K562 (cell line): Measurements from ENCODE around the gene KSR2. TPM values are rescaled to one million over a fixed set of nuclear protein-coding genes. Genes with fewer than 3 reads are reported as not detected.

ENCODE experiments used
- ATAC-seq: fragments of 200-7000 bp; cut with Tn5 transposase; 3 replicates; pipeline ENCODE4 v1.9.1; 2020; ENCODE audit warnings: moderate library complexity
- BruUV-seq: library from RNA; stranded (reverse); fragments of 400-500 nt; replicated peaks from 2 replicates; lab custom pipeline; 2021; lab: Mats Ljungman, UMichigan
- CTCF ChIA-PET: fragments of 300-600 bp; formaldehyde crosslinking; extraction: SDS; loops from one replicate; lab custom pipeline; 2021; ENCODE audit warnings: low intra/inter-chr PET ratio; lab: Yijun Ruan, JAX
- POLR2A ChIA-PET: fragments of 300-600, 350-650 bp; sonication (Branson Sonifier 250); formaldehyde crosslinking; extraction: SDS; loops from one replicate; lab custom pipeline; 2021; ENCODE audit warnings: antibody characterized with exemption, inconsistent platforms; lab: Yijun Ruan, JAX
- DNase-seq, 4 experiments: peaks; one replicate each; pipeline versions ENCODE4 v3.0.0 to v3.0.0-alpha.2; 2011 to 2018; ENCODE audit warnings: low spot score in 3 of 4, mixed read lengths in 3 of 4; ENCODE audit errors: extremely low read depth in 1 of 4
- FAIRE-seq: peaks from 2 replicates; lab custom pipeline; 2011; peaks lifted over from hg19 to GRCh38; lab: Jason Lieb, UNC
- H2AFZ ChIP-seq: 2 replicates; pipeline ENCODE4 v1.6.0; 2011; ENCODE audit warnings: low read depth, low read length, control low read depth, inconsistent platforms
- H3K27ac ChIP-seq: fragments of 200-600 bp; 3 replicates; pipeline ENCODE4 v1.8.0; 2011; ENCODE audit warnings: low read depth, mild to moderate bottlenecking, control low read depth, inconsistent platforms, low read length, moderate library complexity, mixed read lengths; ENCODE audit errors: extremely low read depth
- H3K27me3 ChIP-seq, 2 experiments: fragments of 300-600 bp in 1 of 2; 2 replicates in 1 of 2; 3 replicates in 1 of 2; pipeline versions ENCODE4 v1.6.0 to v1.8.0; 2011; ENCODE audit warnings: inconsistent platforms in 2 of 2, low read length in 2 of 2, mild to moderate bottlenecking in 1 of 2, mixed read lengths in 1 of 2, moderate library complexity in 1 of 2; ENCODE audit not compliant: control insufficient read depth in 2 of 2, insufficient read depth in 2 of 2
- H3K36me3 ChIP-seq: fragments of 300-600 bp; 3 replicates; pipeline ENCODE4 v1.8.0; 2011; ENCODE audit warnings: mild to moderate bottlenecking, low read length, inconsistent platforms; ENCODE audit not compliant: control insufficient read depth, insufficient read depth
- H3K4me1 ChIP-seq, 2 experiments: fragments of 200-600 bp in 1 of 2; replicated peaks in 1 of 2; 2 replicates in 1 of 2; 3 replicates in 1 of 2; pipeline versions ENCODE4 v1.5.1 to v1.8.0; 2011; ENCODE audit warnings: inconsistent platforms in 2 of 2, low read length in 2 of 2, mild to moderate bottlenecking in 1 of 2, mixed read lengths in 1 of 2, moderate library complexity in 1 of 2; ENCODE audit not compliant: control insufficient read depth in 2 of 2, insufficient read depth in 2 of 2
- H3K4me2 ChIP-seq: 2 replicates; pipeline ENCODE4 v1.6.1; 2011; ENCODE audit warnings: low read length, control low read depth, inconsistent platforms, mixed read lengths; ENCODE audit not compliant: insufficient read depth
- H3K4me3 ChIP-seq: fragments of 200-600 bp; sonication (generic), shearing (Covaris generic); 2 replicates; pipeline ENCODE4 v1.5.1; 2016; ENCODE audit warnings: control low read depth, inconsistent platforms
- H3K79me2 ChIP-seq: fragments of 200-600 bp; 3 replicates; pipeline ENCODE4 v1.8.0; 2011; ENCODE audit warnings: low read length, inconsistent platforms; ENCODE audit not compliant: control insufficient read depth, insufficient read depth
- H3K9ac ChIP-seq, 2 experiments: 2 replicates each; pipeline versions ENCODE4 v1.6.0 to v1.6.1; 2011; ENCODE audit warnings: low read depth in 2 of 2, low read length in 2 of 2, control low read depth in 1 of 2, inconsistent platforms in 1 of 2, mild to moderate bottlenecking in 1 of 2, mixed read lengths in 1 of 2; ENCODE audit not compliant: insufficient read depth in 1 of 2
- H3K9me1 ChIP-seq: one replicate; pipeline ENCODE4 v1.6.0; 2011; ENCODE audit warnings: inconsistent platforms, mild to moderate bottlenecking, low read length, moderate library complexity; ENCODE audit not compliant: control insufficient read depth, insufficient read depth
- H3K9me3 ChIP-seq: replicated peaks from 2 replicates; pipeline ENCODE4 v1.5.1; 2011; ENCODE audit warnings: low read depth, low read length, inconsistent platforms; ENCODE audit not compliant: control insufficient read depth, insufficient read depth
- H4K20me1 ChIP-seq: replicated peaks from 2 replicates; pipeline ENCODE4 v1.6.1; 2011; ENCODE audit warnings: low read length, inconsistent platforms, mixed read lengths; ENCODE audit not compliant: control insufficient read depth, insufficient read depth
- ATF6 ChIP-seq: sonication (generic); formaldehyde crosslinking; IDR thresholded peaks from 2 replicates; pipeline ENCODE4 v1.4.0; 2020; ENCODE audit warnings: mild to moderate bottlenecking, missing genetic modification reagents
- DLX4 ChIP-seq: fragments of 250-450 bp; sonication (Bioruptor Pico); IDR thresholded peaks from 2 replicates; pipeline ENCODE4 v1.6.1; 2021; ENCODE audit warnings: mild to moderate bottlenecking
- HNRNPH1 ChIP-seq: fragments of 200-400 bp; formaldehyde crosslinking; optimal IDR thresholded peaks from 2 replicates; pipeline ENCODE3; 2017; ENCODE audit warnings: low read depth, mild to moderate bottlenecking, low read length, moderate library complexity
- KAT2B ChIP-seq: IDR thresholded peaks from one replicate; pipeline ENCODE4 v1.6.1; 2012; ENCODE audit warnings: low read depth, mild to moderate bottlenecking, control low read depth, inconsistent platforms, low read length, moderate library complexity
- PCBP2 ChIP-seq: fragments of 200-400 bp; formaldehyde crosslinking; IDR thresholded peaks from 2 replicates; pipeline ENCODE4 v1.6.1; 2018; ENCODE audit warnings: low read length, low read depth, mild to moderate bottlenecking, moderate library complexity; ENCODE audit not compliant: poor library complexity, severe bottlenecking
- TRIM24 ChIP-seq, 2 experiments: fragments of 450-650 bp; IDR thresholded peaks; 2 replicates each; pipeline ENCODE4 v1.6.1; 2016
- UBTF ChIP-seq, 2 experiments: IDR thresholded peaks; 2 replicates each; pipeline ENCODE4 v1.6.1; 2012; ENCODE audit warnings: improper control_type of control experiment in 2 of 2, low read depth in 2 of 2, low read length in 2 of 2, borderline replicate concordance in 1 of 2
- ZNF445 ChIP-seq: fragments of 250-450 bp; sonication (Bioruptor Pico); IDR thresholded peaks from 2 replicates; pipeline ENCODE4 v1.4.0; 2020; ENCODE audit warnings: low read depth, mild to moderate bottlenecking, moderate library complexity
- ZNF583 ChIP-seq: fragments of 250-450 bp; sonication (Bioruptor Pico); IDR thresholded peaks from 2 replicates; pipeline ENCODE4 v1.4.0; 2020
- ZNF695 ChIP-seq: fragments of 450-650 bp; formaldehyde crosslinking; IDR thresholded peaks from 2 replicates; pipeline ENCODE4 v1.4.0; 2020; ENCODE audit warnings: mild to moderate bottlenecking, moderate library complexity
- WGBS: fragments of 100-300 bp; shearing (Covaris generic); methylation state at CpG from one replicate; pipeline ENCODE4 v1.1.6; 2016; ENCODE audit warnings: low coverage, mixed read lengths; ENCODE audit not compliant: insufficient coverage; ENCODE audit errors: missing lambda C conversion rate; 5-methylcytosine and 5-hydroxymethylcytosine counted together
- in situ Hi-C: fragments of 300-500 bp; cut with MboI; formaldehyde crosslinking; loops from 4 replicates; pipeline ENCODE4 v1.15.0; 2018; ENCODE audit warnings: inconsistent platforms, mixed read lengths
- intact Hi-C: fragments of 100-400 bp; cut with micrococcal nuclease; formaldehyde crosslinking; loops from 2 replicates; pipeline ENCODE4 v1.14.2; 2022
- polyA plus RNA-seq, 8 experiments: library from polyadenylated mRNA; depleted of rRNA in 4 of 8; stranded (reverse) in 5 of 8; unstranded in 3 of 8; fragments of >200 nt; fragmentation: Nextera tagmentation in 2 of 8; fragmentation: Illumina TruSeq in 1 of 8; extraction: Ambion mirVana in 2 of 8; extraction: Trizol in 1 of 8; gene quantifications; 2 replicates each; pipeline versions ENCODE4 v1.2.1 to v1.2.3, GENCODE V29; 2011 to 2014; ENCODE audit warnings: inconsistent platforms in 1 of 8, missing spikeins in 1 of 8
- total RNA-seq, 7 experiments: library from RNA; depleted of rRNA in 6 of 7; stranded (reverse); fragments of >200 nt in 6 of 7; fragmentation: Illumina TruSeq in 2 of 7; extraction: Trizol in 2 of 7; gene quantifications; 2 replicates each; pipeline versions ENCODE4 v1.2.1 to v1.2.3, GENCODE V29; 2011 to 2021; ENCODE audit warnings: low replicate concordance in 1 of 7

Gene KSR2
- total and polyA plus RNA-seq, 9 of the 15 experiments (the other 6 are each of a cell fraction or from before 2014, with no cell fraction given) = not detected

- TF ChIP-seq ZNF583 (CRISPR knock-in tag) = no peak
Observed at GRCh38 chr12:117533687-117534086, 435.1 kb downstream of the KSR2 start (continued).

- in situ Hi-C loops = no loop called here
- Histone ChIP-seq H4K20me1 (no peaks in the 10 kb centered on the region), H3K27ac (no peak overlapping the region), H3K9ac (no peak overlapping the region), H3K79me2 (no peaks in the 10 kb centered on the region), H3K27me3 (peaks cover 0 to 4% of the 10 kb centered on the region in 2 experiments; a peak in 2 of 5 replicates), H3K9me3 (no peaks in the 10 kb centered on the region), H3K4me1 (no peaks in the 10 kb centered on the region), H3K36me3 (no peaks in the 10 kb centered on the region), H2AFZ (no peak overlapping the region), H3K4me3 (no peak overlapping the region), H3K9me1 (no peaks in the 10 kb centered on the region), H3K4me2 (no peak overlapping the region)
- intact Hi-C loops = no loop called here
- WGBS = 1% methylated on average over 10 of the region's 10 CpGs
- DNase-seq = no peak
- no peak for ATAC-seq
- no peak for FAIRE-seq
- ChIA-PET CTCF (no interaction called here), POLR2A (no interaction called here)
- BruUV-seq = no TSS peak
- no peak for TF ChIP-seq ZNF445 (CRISPR knock-in tag)
- no peak for TF ChIP-seq ZNF695 (CRISPR knock-in tag)
- TF ChIP-seq KAT2B = no peak
- no peak for TF ChIP-seq ATF6 (CRISPR knock-in tag)
- no peak for TF ChIP-seq DLX4 (CRISPR knock-in tag)
- no peak for TF ChIP-seq HNRNPH1
- TF ChIP-seq PCBP2 = no peak
- no peak for TF ChIP-seq UBTF (IDR thresholded peaks at IDR 0.05; ENCODE audit: borderline replicate concordance in 1 of 2, low read depth in 2 of 2, low read length in 2 of 2)
- TF ChIP-seq TRIM24 (IDR thresholded peaks at IDR 0.05) = no peak
Observed at GRCh38 chr12:117530796-117531195, 438.0 kb downstream of the KSR2 start.
